A673 (cell line): ENCODE data around the gene KPNA1. TPM values are rescaled to one million over a fixed set of nuclear protein-coding genes. Genes with fewer than 3 reads are reported as not detected.

ENCODE experiments used
- BruUV-seq: library from RNA; stranded (reverse); fragments of 400-500 nt; replicated peaks from 2 replicates; lab custom pipeline; 2021; lab: Mats Ljungman, UMichigan
- CTCF ChIA-PET: fragments of 300-600 bp; sonication (Branson Sonifier 250); formaldehyde crosslinking; loops from one replicate; lab custom pipeline; 2022; ENCODE audit warnings: antibody characterized with exemption; lab: Charles Lee
- POLR2A ChIA-PET: fragments of 300-600 bp; sonication (Branson Sonifier 250); formaldehyde crosslinking; loops from one replicate; lab custom pipeline; 2022; ENCODE audit warnings: antibody characterized with exemption; ENCODE audit not compliant: low non-redundant PET; lab: Charles Lee
- DNase-seq: peaks from one replicate; pipeline ENCODE4 v3.0.0-alpha.2; 2015; ENCODE audit warnings: low spot score
- H3K27ac ChIP-seq: fragments of 200-600 bp; sonication (generic); 2 replicates; pipeline ENCODE4 v1.5.1; 2016; ENCODE audit warnings: mixed run types, low read depth, mild to moderate bottlenecking, mixed read lengths, antibody characterized with exemption, low read length; ENCODE audit not compliant: poor library complexity, severe bottlenecking
- H3K27me3 ChIP-seq: fragments of 200-600 bp; sonication (generic); replicated peaks from 2 replicates; pipeline ENCODE4 v1.6.1; 2017; ENCODE audit warnings: mixed run types, low read depth, mild to moderate bottlenecking, mixed read lengths, antibody characterized with exemption, low read length; ENCODE audit not compliant: insufficient read depth, poor library complexity
- H3K36me3 ChIP-seq: fragments of 200-600 bp; sonication (generic); 2 replicates; pipeline ENCODE4 v1.6.1; 2016; ENCODE audit warnings: mixed run types, mild to moderate bottlenecking, mixed read lengths, antibody characterized with exemption, low read length; ENCODE audit not compliant: insufficient read depth, poor library complexity, severe bottlenecking
- H3K4me1 ChIP-seq: fragments of 200-600 bp; sonication (generic); 2 replicates; pipeline ENCODE4 v1.6.1; 2017; ENCODE audit warnings: mixed run types, mild to moderate bottlenecking, mixed read lengths, antibody characterized with exemption, low read length; ENCODE audit not compliant: insufficient read depth, poor library complexity, severe bottlenecking
- H3K4me3 ChIP-seq: fragments of 200-600 bp; sonication (generic); 2 replicates; pipeline ENCODE4 v1.5.1; 2016; ENCODE audit warnings: low read depth, mixed run types, mild to moderate bottlenecking, mixed read lengths, low read length; ENCODE audit not compliant: poor library complexity, severe bottlenecking
- H3K9me3 ChIP-seq: fragments of 200-600 bp; sonication (generic); 2 replicates; pipeline ENCODE4 v1.6.1; 2016; ENCODE audit warnings: mixed run types, low read depth, mild to moderate bottlenecking, mixed read lengths, antibody characterized with exemption, low read length; ENCODE audit not compliant: poor library complexity, severe bottlenecking
- EZH2 ChIP-seq: fragments of 200-600 bp; sonication (generic); IDR thresholded peaks from 2 replicates; pipeline ENCODE4 v1.6.1; 2017; ENCODE audit warnings: borderline replicate concordance, low read depth, mild to moderate bottlenecking, mixed read lengths, antibody characterized with exemption, low read length; ENCODE audit not compliant: poor library complexity, severe bottlenecking
- intact Hi-C: fragments of 100-400 bp; cut with micrococcal nuclease; formaldehyde crosslinking; loops from one replicate; pipeline ENCODE4 v1.10.0; 2022; ENCODE audit not compliant: unreplicated experiment
- total RNA-seq: library from RNA; stranded (reverse); gene quantifications from 2 replicates; pipeline ENCODE4 v1.2.3, GENCODE V29; 2021
- TF ChIP-seq, protein P1 (sequence below): fragments of 300-800, 200-600 bp; sonication (generic); conservative IDR thresholded peaks from 2 replicates; pipeline ENCODE4 v1.5.1; 2017; ENCODE audit warnings: low read depth, mild to moderate bottlenecking, antibody characterized with exemption, low read length, moderate library complexity, mixed read lengths

KPNA1 gene
- total RNA-seq, 1 experiment from 2014 or later: 110 TPM

DNA sequence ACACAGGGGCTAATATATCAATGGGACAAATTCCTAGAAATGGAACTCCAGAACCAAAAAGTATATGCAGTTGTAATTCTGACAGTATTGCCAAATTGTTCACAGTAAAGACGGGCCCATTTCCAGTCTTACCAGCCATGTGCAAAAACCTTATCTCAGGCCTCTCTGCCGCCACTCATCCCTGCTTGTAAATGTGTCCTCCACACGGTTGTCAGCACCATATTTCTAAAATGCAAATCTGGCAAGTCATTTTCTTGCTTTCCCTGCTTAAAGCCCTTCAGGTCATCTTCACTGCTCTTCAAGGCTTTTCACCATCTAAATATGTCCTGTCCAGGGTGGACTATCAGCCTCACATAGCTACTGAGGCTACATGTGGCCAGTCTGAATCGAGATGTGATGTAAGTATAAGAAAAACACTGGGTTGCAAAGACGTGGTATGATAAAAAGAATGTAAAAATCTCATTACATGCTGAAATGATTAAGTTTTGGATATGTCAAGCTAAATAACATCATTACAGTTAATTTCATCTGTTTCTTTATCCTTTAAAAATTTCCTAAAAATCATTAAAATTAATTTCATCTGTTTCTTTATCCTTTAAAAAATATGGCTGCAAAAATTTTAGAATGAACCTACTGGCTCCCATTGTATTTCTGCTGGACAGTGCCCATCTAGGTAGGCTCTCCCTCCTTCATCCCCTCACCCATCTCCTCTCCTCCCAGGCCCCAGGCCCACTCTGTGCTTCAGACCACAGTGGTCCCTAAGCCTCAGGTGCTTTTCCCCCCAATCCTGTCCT, 48.4 kb upstream of the KPNA1 start:
- peak overlapping the region; percentile 83 for H3K27ac ChIP-seq
- DNase-seq: no peak
- H3K4me3 ChIP-seq: peak overlapping the region; percentile 63
- H3K9me3 ChIP-seq: no peaks in the 10 kb centered on the region
- no peaks in the 10 kb centered on the region for H3K36me3 ChIP-seq
- ChIA-PET POLR2A (interaction anchor here (0.6 kb wide), 1 partner anchor 205 kb away, joined by 4 read pairs; no protein-coding TSS in a partner anchor), CTCF (no interaction called here)
- H3K4me1 ChIP-seq: peaks cover 18% of the 10 kb centered on the region
- TF ChIP-seq, protein P1, sequence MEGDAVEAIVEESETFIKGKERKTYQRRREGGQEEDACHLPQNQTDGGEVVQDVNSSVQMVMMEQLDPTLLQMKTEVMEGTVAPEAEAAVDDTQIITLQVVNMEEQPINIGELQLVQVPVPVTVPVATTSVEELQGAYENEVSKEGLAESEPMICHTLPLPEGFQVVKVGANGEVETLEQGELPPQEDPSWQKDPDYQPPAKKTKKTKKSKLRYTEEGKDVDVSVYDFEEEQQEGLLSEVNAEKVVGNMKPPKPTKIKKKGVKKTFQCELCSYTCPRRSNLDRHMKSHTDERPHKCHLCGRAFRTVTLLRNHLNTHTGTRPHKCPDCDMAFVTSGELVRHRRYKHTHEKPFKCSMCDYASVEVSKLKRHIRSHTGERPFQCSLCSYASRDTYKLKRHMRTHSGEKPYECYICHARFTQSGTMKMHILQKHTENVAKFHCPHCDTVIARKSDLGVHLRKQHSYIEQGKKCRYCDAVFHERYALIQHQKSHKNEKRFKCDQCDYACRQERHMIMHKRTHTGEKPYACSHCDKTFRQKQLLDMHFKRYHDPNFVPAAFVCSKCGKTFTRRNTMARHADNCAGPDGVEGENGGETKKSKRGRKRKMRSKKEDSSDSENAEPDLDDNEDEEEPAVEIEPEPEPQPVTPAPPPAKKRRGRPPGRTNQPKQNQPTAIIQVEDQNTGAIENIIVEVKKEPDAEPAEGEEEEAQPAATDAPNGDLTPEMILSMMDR: no peak
- no peak for TF ChIP-seq EZH2
- intact Hi-C loops: loop anchor here (5.0 to 10.0 kb wide), 2 partner anchors 98 to 464 kb away; partner anchors contain the start of gene SEMA5B
- no peaks in the 10 kb centered on the region for H3K27me3 ChIP-seq
- TSS peak; percentile 67 for BruUV-seq

DNA sequence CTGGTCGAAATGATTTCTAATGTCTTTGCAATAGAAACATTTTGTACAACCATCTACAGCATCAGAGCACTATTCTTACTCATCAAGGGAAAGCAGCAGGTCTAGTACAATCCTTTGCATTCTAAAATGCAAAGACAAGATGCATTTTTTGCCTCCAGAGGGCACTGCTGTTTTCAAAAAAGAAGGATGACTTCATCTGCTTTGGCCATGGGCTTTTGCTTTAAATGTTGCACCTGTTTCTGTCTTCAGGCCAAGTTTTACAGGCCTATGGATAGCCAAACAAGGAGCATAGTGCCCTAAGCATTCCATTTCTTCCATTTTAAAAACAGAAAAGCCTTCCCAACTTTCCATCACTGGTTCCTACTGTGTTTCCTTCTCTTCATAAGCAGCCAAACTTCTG, 45.9 kb upstream of the KPNA1 start:
- CTCF ChIA-PET: no interaction called here
- TF ChIP-seq EZH2: no peak
- TF ChIP-seq, protein P1: peak; percentile 63
- no peaks in the 10 kb centered on the region for H3K36me3 ChIP-seq
- DNase-seq: peak; percentile 77
- no TSS peak for BruUV-seq
- intact Hi-C loops: loop anchor here (1.0 to 10.0 kb wide), 3 partner anchors 96 to 467 kb away; partner anchors contain the start of genes PARP14 and SEMA5B
- POLR2A ChIA-PET: no interaction called here
- no peaks in the 10 kb centered on the region for H3K27me3 ChIP-seq
- H3K4me3 ChIP-seq: no peak overlapping the region
- H3K4me1 ChIP-seq: peaks cover 18% of the 10 kb centered on the region
- H3K27ac ChIP-seq: no peak overlapping the region
- no peaks in the 10 kb centered on the region for H3K9me3 ChIP-seq

DNA sequence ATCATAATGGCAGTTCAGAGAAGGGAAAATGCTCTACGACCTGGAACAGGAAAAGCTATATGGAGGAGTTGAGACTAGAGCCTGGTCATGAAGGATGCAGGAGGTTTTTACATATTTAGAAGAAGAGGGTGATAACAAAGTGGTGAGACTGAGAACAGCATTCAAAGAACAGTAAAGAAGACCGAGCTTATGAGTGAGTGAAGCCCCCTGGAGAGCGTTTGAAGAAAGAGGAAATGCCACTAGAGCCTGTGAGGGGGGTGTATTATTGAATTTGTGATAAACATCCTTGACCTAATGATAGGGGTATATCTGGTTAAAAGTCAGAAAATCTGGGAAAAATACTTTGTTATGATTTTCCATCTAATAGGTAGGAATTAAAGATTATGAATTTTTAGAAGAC, 45.2 kb upstream of the KPNA1 start:
- H3K27me3 ChIP-seq: no peaks in the 10 kb centered on the region
- intact Hi-C loops: loop anchor here (1.0 to 10.0 kb wide), 3 partner anchors 95 to 467 kb away; partner anchors contain the start of genes PARP14 and SEMA5B
- H3K4me3 ChIP-seq: no peak overlapping the region
- DNase-seq: peak; percentile 75
- H3K27ac ChIP-seq: no peak overlapping the region
- TF ChIP-seq EZH2: no peak
- TF ChIP-seq, protein P1: no peak
- ChIA-PET CTCF (no interaction called here), POLR2A (no interaction called here)
- peaks cover 18% of the 10 kb centered on the region for H3K4me1 ChIP-seq
- no peaks in the 10 kb centered on the region for H3K36me3 ChIP-seq
- no peaks in the 10 kb centered on the region for H3K9me3 ChIP-seq
- BruUV-seq: no TSS peak
